Measurements from ENCODE around the gene EXOC6B. TPM values are rescaled to one million over a fixed set of nuclear protein-coding genes. Genes with fewer than 3 reads are reported as not detected.

Gene EXOC6B
- total RNA-seq, 4 donors from 2014 or later: 21.0 to 57.7 (median 36.1) TPM

- WGBS, 2 donors: 65 to 89% methylated on average over 3 to 6 of the region's 10 CpGs
- TF ChIP-seq, protein P1, sequence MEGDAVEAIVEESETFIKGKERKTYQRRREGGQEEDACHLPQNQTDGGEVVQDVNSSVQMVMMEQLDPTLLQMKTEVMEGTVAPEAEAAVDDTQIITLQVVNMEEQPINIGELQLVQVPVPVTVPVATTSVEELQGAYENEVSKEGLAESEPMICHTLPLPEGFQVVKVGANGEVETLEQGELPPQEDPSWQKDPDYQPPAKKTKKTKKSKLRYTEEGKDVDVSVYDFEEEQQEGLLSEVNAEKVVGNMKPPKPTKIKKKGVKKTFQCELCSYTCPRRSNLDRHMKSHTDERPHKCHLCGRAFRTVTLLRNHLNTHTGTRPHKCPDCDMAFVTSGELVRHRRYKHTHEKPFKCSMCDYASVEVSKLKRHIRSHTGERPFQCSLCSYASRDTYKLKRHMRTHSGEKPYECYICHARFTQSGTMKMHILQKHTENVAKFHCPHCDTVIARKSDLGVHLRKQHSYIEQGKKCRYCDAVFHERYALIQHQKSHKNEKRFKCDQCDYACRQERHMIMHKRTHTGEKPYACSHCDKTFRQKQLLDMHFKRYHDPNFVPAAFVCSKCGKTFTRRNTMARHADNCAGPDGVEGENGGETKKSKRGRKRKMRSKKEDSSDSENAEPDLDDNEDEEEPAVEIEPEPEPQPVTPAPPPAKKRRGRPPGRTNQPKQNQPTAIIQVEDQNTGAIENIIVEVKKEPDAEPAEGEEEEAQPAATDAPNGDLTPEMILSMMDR (IDR thresholded peaks at IDR 0.05): no peak
- Histone ChIP-seq H3K4me3 (no peak overlapping the region), H3K36me3 (no peaks in the 10 kb centered on the region), H3K9me3 (no peaks in the 10 kb centered on the region), H3K27me3 (peaks cover 0 to 14% (median 0%) of the 10 kb centered on the region in 4 donors), H3K4me1 (peaks cover 0 to 17% (median 5%) of the 10 kb centered on the region in 3 donors), H3K27ac (no peak overlapping the region)
- no peak for DNase-seq
- intact Hi-C loops (cut with DNase I): no loop called here
Observed at GRCh38 chr2:72126186-72127100, 699.4 kb downstream of the EXOC6B start.

Small RNAs within 50 kb of the gene (small RNA-seq; reads per million reads assigned to genes)
- gene RF00592 (0 reads per million in 4 donors), gene RNU2-39P (0 to 0.18 (median 0.07) reads per million in 4 donors)

Other genes with a start within 250 kb of the EXOC6B start
- gene SPR, start 61.4 kb upstream of the EXOC6B start, total RNA-seq: 10 to 100 TPM; 16.6 to 30.9 (median 22.8) TPM
- gene EMX1, start 91.5 kb upstream of the EXOC6B start, total RNA-seq: under 1 TPM in 1 of 4 donors, not detected in 3; 0.15 TPM
- gene SFXN5, start 245.7 kb upstream of the EXOC6B start, total RNA-seq: 10 to 100 TPM in 3 of 4 donors, 1 to 10 TPM in 1; 4.2 to 16.4 (median 12.7) TPM

Data from esophagus squamous epithelium (tissue), 5 donors.